K562 (cell line): ENCODE measurements around the gene ARHGEF7.

ENCODE experiments used
- CBX1 ChIP-seq: sonication (generic); IDR thresholded peaks from 2 replicates; pipeline ENCODE4 v1.6.1; 2016; ENCODE audit warnings: antibody characterized with exemption, low read depth, mild to moderate bottlenecking
- ZBTB12 ChIP-seq: fragments of 250-450 bp; sonication (Bioruptor Pico); IDR thresholded peaks from 2 replicates; pipeline ENCODE4 v1.4.0; 2020

- TF ChIP-seq CBX1 = no peak
- TF ChIP-seq ZBTB12 (CRISPR knock-in tag) = no peak
These were observed 118.0 kb downstream of the ARHGEF7 start for GRCh38 chr13:111233080-111233479.
